IMR-90 (cell line): ENCODE measurements around the gene SNRNP35.
"Not testable (repeated sequence)": the region's sequence is repeated elsewhere in the genome, so short reads cannot be mapped to it uniquely, and the experiment has no call there.

Experiments
- BHLHE40 ChIP-seq: fragments of 150-350 bp; IDR thresholded peaks from 2 replicates; pipeline ENCODE4 v1.6.1; 2016; ENCODE audit warnings: mild to moderate bottlenecking, low read depth, low read length
- CEBPB ChIP-seq: IDR thresholded peaks from 2 replicates; pipeline ENCODE4 v1.6.1; 2012; ENCODE audit warnings: low read depth, low read length, improper control_type of control experiment
- MAFK ChIP-seq: IDR thresholded peaks from 2 replicates; pipeline ENCODE4 v1.6.1; 2012; ENCODE audit warnings: low read depth, low read length, improper control_type of control experiment
- MAZ ChIP-seq: IDR thresholded peaks from 2 replicates; pipeline ENCODE4 v1.6.1; 2012; ENCODE audit warnings: low read depth, mild to moderate bottlenecking, low read length, improper control_type of control experiment, moderate library complexity, borderline replicate concordance
- NFE2L2 ChIP-seq: fragments of 150-350 bp; IDR thresholded peaks from 2 replicates; pipeline ENCODE4 v1.6.1; 2016; ENCODE audit warnings: low read depth, mild to moderate bottlenecking, low read length
- POLR2A ChIP-seq: IDR thresholded peaks from 2 replicates; pipeline ENCODE4 v1.6.1; 2012; ENCODE audit warnings: mild to moderate bottlenecking, low read depth, low read length
- RAD21 ChIP-seq: IDR thresholded peaks from 2 replicates; pipeline ENCODE4 v1.6.1; 2012; ENCODE audit warnings: low read length, improper control_type of control experiment
- RCOR1 ChIP-seq: IDR thresholded peaks from 2 replicates; pipeline ENCODE4 v1.6.1; 2012; ENCODE audit warnings: mild to moderate bottlenecking, low read length, improper control_type of control experiment; ENCODE audit not compliant: insufficient replicate concordance
- RFX5 ChIP-seq: IDR thresholded peaks from 2 replicates; pipeline ENCODE4 v1.8.0; 2012; ENCODE audit warnings: low read depth, mild to moderate bottlenecking, low read length, moderate library complexity
- SMC3 ChIP-seq: fragments of 150-350 bp; IDR thresholded peaks from 2 replicates; pipeline ENCODE4 v1.6.1; 2016; ENCODE audit warnings: low read depth, mild to moderate bottlenecking, antibody characterized with exemption, low read length, moderate library complexity
- TF ChIP-seq, protein P1 (sequence below): conservative IDR thresholded peaks from 2 replicates; pipeline ENCODE4 v1.5.1; 2012; ENCODE audit warnings: mild to moderate bottlenecking, low read depth, low read length, improper control_type of control experiment
- TF ChIP-seq, protein P2 (sequence below): fragments of 150-350 bp; IDR thresholded peaks from 2 replicates; pipeline ENCODE4 v1.6.1; 2016; ENCODE audit warnings: low read depth, mild to moderate bottlenecking, low read length, moderate library complexity, borderline replicate concordance

DNA sequence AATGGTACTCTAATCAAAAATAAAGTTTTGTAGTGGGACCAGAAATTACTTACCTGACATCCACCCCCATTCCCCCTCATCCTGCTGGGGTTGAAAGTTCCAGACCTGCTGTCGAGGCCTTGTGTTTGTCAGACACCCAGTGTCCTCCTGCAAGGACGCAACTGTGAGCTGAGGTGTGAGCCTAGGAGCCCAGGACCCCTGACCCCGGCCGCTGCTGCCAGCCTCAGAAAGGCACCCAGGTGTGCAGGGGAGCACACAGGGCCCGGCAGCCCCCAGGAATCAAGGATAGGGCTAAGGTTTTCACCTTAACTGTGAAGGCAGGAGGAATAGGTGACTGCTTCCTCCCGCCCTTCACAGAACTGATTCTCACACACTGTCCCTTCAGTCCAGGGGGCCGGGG is 49.3 kb upstream of the SNRNP35 start:
- TF ChIP-seq, protein P1, sequence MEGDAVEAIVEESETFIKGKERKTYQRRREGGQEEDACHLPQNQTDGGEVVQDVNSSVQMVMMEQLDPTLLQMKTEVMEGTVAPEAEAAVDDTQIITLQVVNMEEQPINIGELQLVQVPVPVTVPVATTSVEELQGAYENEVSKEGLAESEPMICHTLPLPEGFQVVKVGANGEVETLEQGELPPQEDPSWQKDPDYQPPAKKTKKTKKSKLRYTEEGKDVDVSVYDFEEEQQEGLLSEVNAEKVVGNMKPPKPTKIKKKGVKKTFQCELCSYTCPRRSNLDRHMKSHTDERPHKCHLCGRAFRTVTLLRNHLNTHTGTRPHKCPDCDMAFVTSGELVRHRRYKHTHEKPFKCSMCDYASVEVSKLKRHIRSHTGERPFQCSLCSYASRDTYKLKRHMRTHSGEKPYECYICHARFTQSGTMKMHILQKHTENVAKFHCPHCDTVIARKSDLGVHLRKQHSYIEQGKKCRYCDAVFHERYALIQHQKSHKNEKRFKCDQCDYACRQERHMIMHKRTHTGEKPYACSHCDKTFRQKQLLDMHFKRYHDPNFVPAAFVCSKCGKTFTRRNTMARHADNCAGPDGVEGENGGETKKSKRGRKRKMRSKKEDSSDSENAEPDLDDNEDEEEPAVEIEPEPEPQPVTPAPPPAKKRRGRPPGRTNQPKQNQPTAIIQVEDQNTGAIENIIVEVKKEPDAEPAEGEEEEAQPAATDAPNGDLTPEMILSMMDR, result not testable (repeated sequence)
- TF ChIP-seq MAZ, RCOR1, MAFK, SMC3, CEBPB, POLR2A, RFX5, RAD21, NFE2L2, BHLHE40: not testable (repeated sequence)
- TF ChIP-seq, protein P2, sequence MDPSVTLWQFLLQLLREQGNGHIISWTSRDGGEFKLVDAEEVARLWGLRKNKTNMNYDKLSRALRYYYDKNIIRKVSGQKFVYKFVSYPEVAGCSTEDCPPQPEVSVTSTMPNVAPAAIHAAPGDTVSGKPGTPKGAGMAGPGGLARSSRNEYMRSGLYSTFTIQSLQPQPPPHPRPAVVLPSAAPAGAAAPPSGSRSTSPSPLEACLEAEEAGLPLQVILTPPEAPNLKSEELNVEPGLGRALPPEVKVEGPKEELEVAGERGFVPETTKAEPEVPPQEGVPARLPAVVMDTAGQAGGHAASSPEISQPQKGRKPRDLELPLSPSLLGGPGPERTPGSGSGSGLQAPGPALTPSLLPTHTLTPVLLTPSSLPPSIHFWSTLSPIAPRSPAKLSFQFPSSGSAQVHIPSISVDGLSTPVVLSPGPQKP, result not testable (repeated sequence)
